GM18951 (cell line): ENCODE results near the gene TMEM255B.

Experiments
- POLR2A ChIP-seq: IDR thresholded peaks from 4 replicates; pipeline ENCODE4 v1.6.1; 2011; ENCODE audit warnings: mild to moderate bottlenecking; ENCODE audit not compliant: insufficient read length, insufficient read depth; ENCODE audit errors: extremely low read depth
- in situ Hi-C: fragments of 300-500 bp; cut with MboI; formaldehyde crosslinking; loops from one replicate; pipeline ENCODE4 v1.12.0; 2022; ENCODE audit warnings: low sequenced_read_pairs, mixed read lengths, inconsistent platforms; ENCODE audit not compliant: unreplicated experiment

Gene TMEM255B

DNA sequence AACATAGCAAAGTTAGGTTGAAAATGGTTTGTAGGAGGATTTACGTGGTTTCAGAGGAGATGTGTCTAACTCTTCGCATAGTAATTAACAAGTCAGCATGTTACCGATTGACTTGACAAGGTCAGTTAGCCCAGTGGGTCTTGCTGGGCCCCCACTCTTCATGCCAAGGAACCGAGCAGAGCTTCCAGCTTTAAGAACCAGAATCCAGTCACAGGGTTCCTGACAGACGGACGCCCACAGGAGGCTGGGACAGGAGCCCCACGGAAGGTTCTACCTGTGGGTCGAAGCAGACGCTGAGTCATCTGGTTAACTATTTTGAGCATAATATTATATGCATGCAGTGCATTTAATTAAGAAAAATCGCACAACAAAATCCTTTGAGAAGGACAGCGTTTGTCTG lies 3.5 kb downstream of the TMEM255B start:
- in situ Hi-C loops, result no loop called here

DNA sequence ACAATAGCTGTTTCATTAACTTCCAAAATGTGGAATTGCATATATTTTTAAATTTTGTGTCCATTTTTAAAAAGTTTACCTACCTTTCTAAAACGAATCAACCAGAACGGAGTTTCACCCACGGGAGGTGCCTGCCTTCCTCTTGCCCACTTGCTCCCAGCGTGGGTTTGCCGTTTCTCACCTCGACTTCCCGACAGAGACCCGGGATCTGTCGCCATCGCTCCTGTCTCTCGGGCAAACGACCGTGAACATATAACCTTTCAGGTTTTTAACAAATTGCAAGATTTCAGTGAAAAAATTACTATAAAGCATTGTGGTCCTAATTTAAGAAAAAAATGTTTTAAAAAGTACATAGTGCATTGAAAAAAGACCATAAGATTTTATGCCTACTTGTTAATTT lies 4.2 kb downstream of the TMEM255B start:
- in situ Hi-C loops, result no loop called here
- no peak for TF ChIP-seq POLR2A

More for the DNA sequence above, 3.5 kb downstream of the TMEM255B start:
- TF ChIP-seq POLR2A, result no peak

DNA sequence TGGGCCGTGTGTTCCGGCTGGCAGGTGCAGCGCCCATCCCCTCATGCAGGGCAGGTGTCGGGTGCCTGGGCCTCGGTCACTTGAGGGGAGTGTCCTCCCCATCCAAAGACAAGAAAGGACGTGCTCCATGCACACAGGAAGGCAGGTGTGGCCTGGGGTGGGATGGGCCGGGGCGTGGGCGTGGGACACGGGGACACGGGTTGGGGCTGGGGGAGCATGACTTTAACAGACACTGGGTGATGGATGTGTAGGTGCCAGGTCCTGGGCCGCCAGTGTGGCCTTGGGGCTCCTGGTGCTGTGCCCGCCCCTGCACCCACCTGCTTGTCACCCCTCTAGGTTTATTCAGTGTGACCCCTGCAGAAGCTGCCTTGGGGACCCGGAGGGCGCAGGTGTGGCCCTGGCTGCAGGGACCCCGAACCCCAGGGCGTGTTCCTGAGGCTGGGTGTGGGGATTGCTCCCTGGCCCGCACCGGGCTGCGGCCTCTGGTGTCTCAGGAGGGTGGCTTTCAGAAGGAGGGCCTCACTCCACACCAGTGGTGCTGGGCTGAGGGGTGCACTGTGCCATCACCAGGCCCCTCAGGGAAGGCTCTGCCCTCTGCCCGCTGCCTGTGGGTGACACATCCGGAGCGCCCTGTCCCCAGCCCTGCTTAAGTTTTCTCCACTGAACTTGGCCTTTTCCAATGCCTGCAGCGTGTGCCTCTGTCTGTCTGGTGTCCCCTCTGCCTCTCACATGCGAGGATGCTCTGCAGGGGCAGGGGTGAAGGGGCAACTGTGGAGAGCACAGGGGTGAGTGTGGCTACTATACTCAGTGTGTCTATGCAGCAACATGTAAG lies 5.2 kb downstream of the TMEM255B start:
- in situ Hi-C loops, result no loop called here
- no peak for TF ChIP-seq POLR2A

DNA sequence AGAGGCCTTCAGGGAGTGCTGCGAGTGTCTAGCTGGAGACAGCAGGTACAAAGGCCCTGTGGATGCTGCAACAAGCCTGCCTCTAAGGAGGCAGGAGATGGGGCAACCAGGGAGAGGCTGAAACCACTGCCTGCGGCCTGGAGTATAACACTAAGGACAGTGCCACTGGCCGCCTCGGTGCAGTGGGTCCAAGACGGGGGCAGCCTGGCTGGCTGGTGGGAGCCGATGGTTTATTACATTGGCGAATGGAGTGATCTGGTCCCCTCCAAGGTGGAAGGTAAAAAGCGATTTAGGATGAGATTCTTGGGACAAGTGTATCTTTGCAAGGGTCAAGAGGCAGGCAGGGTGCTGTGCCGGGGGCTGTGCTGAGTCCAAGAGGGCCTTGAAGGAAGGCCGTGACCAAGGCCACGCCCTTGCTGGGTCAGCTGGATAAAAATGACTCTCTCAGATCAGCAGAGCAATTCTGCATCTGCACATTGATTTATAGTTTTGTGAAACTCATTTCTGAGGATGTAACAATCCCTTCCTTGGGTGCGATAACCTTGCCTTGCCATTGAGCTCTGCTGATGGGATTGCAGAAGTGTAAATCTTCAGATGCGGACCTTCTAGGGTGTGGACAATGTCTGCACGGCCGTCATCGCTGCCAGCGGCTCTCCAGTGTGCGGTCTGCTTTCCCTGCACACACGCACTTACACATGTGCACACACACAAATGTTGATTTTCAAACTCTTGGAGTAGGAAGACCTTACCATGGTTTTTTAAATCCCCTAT lies 6.0 kb downstream of the TMEM255B start:
- no peak for TF ChIP-seq POLR2A
- in situ Hi-C loops, result no loop called here

DNA sequence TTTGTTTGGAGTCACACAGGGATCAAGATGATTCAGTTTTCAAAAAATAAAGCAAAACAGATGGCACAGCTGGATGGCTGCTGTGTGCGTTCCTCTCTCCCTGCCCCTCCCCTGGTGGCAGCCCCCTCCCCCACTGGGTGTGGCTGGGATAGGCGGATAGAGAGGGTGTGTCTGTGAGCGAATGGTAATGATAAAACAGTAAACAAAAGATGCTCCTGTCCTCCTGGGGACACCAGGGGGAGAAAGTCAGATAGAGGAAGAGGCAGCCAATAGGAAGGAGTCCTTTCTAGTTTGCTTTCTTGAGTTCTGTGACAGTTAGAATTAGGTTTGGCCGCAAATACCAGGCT lies 6.5 kb downstream of the TMEM255B start:
- in situ Hi-C loops, result no loop called here
- TF ChIP-seq POLR2A, result no peak

DNA sequence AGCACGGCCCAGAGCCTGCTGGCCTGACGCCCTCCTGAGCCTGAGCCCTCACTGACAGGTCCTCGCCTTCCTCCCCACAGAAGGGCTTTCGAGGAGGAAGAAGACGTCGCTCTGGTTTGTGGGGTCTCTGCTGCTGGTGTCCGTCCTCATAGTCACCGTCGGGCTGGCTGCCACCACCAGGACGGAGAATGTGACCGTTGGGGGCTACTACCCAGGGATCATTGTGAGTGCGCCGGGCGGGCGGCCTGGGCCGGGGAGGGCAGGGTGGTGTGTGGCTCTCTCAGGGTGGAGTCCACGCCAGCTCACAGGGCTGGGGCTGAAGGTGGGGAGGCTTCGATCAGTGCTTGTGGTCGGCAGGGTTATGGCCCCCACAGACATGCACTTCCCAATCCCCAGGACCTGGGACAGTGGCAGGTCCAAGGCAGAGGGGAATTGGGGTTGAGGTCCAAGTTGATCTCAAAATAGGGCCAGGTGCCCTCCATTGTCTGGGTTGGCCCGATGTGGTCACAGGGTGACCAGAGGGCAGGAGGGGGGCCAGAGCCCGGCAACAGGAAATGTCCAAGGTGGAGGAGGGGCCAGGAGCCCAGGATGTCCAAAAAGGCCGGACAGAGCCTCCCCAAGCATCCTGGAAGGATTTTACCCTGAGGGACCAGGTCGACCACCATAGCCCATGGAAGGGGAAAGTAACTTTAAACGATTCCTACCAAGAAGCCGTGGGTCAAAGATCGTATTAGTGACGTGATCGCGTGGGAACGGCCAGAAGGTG lies 7.2 kb downstream of the TMEM255B start:
- TF ChIP-seq POLR2A, result no peak
- in situ Hi-C loops, result no loop called here

DNA sequence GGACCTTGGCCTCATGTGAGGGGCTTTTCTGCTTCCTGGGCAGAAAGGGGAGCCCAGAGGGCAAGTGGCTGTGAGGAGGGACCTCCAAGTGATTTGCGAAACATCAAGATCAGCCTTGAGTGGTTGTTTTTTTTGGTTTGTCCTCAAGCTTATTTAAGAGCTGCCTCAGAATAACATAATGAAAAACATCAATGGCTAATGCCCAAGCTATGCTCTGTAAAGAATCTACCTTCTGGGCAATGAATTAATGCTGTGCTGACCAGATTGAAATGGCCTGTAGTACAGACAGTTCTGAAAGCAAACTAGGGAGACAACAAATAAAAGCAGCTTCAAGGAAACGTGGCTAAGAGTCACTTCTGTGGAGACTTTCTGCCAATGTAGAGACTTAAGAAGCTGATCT lies 8.3 kb downstream of the TMEM255B start:
- no peak for TF ChIP-seq POLR2A
- in situ Hi-C loops, result no loop called here

DNA sequence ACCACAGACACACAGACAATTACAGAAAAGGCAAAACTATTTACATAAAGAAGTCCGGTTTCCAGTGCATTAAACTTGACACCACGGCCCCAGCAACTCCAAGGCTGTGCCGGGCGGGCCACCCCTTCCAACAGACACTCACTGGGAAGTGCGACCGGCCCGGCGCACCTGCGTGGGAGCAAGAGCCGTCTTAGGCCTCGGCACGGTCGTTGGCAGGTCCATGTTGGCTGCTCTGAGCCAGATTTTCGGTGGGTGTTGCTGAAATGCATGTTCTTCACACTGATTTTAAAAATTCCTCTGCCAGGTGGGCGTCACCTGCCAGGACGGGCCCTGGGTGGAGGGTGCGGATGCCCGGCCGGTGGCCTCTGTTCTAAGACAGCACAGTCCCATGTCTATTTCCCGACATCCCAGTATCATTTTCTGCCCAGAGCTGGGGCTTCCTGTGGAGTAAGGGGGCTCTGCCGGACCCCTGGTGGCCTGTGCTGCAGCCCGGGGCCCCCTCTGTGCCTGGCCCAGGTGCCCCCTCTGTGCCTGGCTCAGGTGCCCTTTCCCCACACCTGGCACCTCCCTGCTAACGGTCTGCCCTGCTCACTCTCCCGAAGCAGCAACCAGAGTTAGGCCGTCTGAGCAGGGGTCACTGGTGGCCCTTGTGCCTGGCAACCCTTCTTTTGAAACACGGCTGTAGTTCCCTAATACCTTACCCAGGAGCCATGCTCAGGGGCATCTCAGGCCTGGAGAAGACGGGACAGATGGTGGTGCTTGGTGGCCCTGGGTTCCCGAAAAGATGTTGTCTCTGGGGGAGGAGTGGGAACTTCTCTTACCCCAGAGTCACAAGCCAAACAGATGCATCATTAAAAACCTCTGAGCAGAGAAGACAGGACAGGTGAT lies 9.2 kb downstream of the TMEM255B start:
- no peak for TF ChIP-seq POLR2A
- in situ Hi-C loops, result no loop called here

DNA sequence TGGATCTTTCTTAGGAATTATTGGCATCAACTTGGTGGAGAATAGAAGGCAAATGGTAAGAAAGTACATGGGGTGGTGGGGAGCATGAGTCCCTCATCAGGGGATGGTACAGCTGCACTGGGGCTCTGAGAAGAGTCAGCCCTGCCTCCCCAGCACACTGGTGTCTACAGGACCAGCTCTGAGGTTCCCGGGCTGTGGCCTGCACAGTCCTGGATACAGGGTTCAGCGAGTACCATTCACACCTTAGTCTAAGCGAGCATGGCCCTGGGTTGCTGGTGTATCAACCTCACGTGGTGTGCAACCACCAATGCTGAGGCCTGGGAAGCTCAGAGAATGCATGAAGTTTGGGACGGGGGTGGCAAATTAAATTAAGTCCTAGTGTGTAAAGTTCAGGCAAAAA lies 10.1 kb downstream of the TMEM255B start:
- in situ Hi-C loops, result no loop called here
- no peak for TF ChIP-seq POLR2A

DNA sequence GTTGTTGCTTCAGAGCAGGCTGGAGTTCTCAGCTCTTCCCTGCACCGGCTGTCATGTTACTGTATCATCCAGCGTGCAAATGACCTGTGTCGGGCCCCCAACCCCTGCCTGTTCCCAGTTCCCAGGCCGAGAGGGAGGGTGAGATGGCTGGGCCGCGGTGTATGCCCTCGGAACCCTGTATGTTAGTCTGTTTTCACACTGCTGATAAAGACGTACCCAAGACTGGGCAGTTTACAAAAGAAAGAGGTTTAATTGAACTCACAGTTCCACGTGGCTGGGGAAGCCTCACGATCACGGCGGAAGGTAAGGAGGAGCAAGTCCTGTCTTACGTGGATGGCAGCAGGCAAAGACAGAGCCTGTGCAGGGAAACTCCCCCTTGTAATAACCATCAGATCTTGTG lies 10.9 kb downstream of the TMEM255B start:
- no peak for TF ChIP-seq POLR2A

DNA sequence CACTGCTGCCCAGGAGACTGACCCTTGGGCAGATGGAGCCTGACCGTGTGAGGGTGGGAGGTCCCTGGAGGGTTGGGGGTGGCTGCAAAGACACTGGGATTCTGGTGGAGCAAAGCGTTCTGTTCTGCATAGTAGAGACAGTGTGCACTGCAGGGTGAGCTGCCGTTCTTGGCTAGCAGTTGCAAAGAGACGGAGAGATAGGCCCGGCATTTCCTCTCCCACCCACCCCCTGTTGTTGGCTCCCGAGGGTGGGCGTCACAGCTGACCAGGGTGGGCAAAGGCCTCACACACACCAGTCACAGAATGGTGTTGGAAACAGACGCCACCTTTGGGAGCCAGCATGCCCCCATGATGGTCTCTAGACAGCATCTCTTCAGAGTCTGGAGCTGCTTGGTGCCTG lies 11.4 kb downstream of the TMEM255B start:
- in situ Hi-C loops, result no loop called here
- no peak for TF ChIP-seq POLR2A

More for the DNA sequence above, 10.9 kb downstream of the TMEM255B start:
- in situ Hi-C loops, result no loop called here

DNA sequence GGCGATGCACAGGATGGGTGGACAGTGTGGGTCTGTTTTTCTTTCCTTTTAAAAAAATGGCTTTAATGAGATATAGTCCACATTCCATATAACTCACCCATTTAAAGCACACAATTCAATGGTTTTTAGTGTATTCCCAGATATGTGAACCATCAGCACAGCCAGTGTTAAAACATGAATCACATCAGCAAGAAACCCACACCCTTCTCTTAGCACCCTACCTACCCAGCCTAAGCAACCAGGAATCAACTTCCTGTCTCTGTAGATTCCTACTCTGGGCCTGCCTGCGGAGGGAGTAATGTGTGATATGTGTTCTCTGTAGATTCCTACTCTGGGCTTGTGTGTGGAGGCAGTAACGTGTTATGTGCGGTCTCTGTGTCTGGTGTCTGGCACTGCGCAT lies 11.9 kb downstream of the TMEM255B start:
- TF ChIP-seq POLR2A, result no peak
- in situ Hi-C loops, result no loop called here
